Mesenteric fat pad (tissue), 1 donor: ENCODE measurements around the gene TP53AIP1. TPM values are rescaled to one million over a fixed set of nuclear protein-coding genes. Genes with fewer than 3 reads are reported as not detected.

Experiments
- DNase-seq: peaks from one replicate; pipeline ENCODE4 v3.0.0-alpha.2; 2020; ENCODE audit warnings: low spot score
- total RNA-seq: library from RNA; stranded (reverse); fragmentation: NEBNext Ultra II Directional; extraction: Animal tissue kit (Norgen Biotek cat#: 25700); gene quantifications from one replicate; pipeline ENCODE4 v1.2.1, GENCODE V29; 2021
- donor health status: DM: yes; HTN: yes; CAD: no.

TP53AIP1 gene
- total RNA-seq, 1 donor from 2014 or later = 0.10 TPM

DNA sequence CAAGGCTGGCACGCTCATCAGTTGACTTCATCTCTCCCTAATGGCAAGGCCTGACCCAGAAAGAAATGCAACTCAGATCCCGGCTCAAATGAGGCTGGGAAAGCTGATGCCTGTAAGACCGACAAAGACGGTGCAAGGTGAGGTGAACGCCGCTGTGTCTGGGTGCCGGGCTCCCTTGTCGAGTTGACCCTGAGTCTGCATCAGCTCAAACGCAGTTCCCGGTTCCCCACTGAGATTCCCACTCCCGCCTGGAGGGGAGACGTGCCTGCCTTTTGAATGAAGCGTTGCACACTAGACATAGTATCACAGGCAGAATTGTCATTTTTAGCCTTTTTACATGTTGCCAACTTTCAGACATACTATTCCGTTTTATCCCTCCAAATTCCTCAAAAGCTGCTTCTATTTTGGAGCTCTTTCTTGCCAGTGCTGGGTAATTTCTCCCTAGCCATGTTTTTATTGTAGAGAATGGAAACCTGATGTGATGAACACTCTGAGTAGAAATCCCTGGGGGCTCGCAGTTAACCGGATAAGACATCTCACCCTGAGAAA, 831 bp upstream of the TP53AIP1 start:
- DNase-seq = no peak

GRCh38 chr11:128942272-128942612, 429 bp downstream of the TP53AIP1 start:
- DNase-seq = no peak

- DNase-seq = no peak
Observed at GRCh38 chr11:128941573-128942271, 949 bp downstream of the TP53AIP1 start.

- no peak for DNase-seq
Observed at GRCh38 chr11:128941110-128941509, 1.6 kb downstream of the TP53AIP1 start.

GRCh38 chr11:128940603-128941002, 2.1 kb downstream of the TP53AIP1 start:
- no peak for DNase-seq

DNA sequence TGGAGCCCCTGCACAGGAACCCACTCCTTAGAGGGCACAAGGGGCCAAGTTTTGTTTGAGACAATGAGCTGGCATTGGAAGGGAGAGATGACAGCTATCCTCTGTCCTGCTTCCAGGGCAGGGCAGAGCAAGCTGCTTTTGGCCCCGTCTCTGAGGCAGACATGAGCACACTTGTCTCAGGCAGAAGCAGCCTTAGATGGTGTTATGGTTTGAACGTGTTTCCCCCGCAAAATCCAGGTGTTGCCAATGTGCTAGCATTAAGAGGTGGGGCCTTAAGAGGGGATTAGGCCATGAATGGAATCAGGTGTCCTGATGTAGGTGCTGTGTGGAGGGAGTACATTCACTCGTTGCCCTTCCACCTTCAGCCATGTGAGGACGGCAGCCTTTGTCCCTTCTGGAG, 2.5 kb downstream of the TP53AIP1 start:
- no peak for DNase-seq

DNA sequence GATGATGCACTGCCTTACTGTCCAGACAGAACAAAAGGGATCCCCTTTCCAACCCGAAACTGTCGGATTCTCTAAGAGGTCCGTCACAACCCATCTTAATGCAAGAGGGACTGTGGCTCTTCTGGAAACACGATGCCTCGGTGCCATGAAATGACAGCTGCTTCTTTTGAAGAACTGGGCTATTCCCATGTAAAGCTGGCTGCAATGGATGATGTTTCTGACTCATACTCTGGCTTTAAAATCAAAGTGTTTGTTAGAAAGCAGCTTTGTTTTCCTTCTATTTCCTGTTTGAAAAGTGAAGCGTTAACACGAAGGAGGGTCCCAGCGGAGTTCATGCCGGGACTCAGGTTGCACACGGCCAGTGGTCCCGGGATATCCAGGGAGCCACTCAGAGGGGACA, 3.1 kb downstream of the TP53AIP1 start:
- no peak for DNase-seq

DNA sequence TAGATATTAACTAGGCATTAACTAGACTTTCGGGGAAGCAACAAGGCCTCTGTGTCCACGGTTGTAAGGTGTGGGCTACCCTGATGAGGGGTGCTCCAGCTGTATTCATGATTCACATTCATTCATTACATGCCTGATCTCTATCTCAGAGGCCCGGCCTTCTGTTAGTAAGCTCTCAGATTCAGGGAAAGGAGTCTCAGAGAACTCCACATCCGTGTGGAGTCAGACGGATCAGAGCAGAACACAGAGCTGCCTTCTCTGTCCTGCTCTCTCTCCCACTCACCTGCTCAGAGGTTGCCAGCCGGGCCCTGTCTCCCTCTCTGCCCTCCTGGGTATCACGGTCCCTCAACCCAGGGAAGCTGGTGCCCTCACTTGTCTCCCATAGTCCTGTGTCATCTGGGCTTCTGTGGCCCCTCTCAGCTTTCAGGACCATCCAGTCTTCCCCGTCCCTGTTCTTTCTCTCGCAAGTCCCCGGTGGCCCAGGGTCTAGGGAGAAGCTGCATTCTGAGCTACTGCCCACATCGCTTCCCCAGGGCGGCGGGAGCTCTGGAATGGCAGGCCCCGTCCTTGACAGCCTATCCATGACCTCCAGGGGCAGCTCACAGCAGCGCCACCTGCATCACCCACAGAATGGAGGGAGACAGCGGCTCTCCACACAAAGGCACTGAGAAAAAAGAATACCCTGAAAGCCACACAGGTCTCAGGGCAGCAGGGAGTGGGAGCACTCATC, 4.3 kb downstream of the TP53AIP1 start:
- no peak for DNase-seq

GRCh38 chr11:128937480-128937879, 5.2 kb downstream of the TP53AIP1 start:
- DNase-seq = no peak

GRCh38 chr11:128936606-128937251, 5.9 kb downstream of the TP53AIP1 start:
- DNase-seq = no peak

GRCh38 chr11:128934926-128935325, 7.7 kb downstream of the TP53AIP1 start:
- DNase-seq = no peak

GRCh38 chr11:128934351-128934750, 8.3 kb downstream of the TP53AIP1 start:
- DNase-seq = no peak

DNA sequence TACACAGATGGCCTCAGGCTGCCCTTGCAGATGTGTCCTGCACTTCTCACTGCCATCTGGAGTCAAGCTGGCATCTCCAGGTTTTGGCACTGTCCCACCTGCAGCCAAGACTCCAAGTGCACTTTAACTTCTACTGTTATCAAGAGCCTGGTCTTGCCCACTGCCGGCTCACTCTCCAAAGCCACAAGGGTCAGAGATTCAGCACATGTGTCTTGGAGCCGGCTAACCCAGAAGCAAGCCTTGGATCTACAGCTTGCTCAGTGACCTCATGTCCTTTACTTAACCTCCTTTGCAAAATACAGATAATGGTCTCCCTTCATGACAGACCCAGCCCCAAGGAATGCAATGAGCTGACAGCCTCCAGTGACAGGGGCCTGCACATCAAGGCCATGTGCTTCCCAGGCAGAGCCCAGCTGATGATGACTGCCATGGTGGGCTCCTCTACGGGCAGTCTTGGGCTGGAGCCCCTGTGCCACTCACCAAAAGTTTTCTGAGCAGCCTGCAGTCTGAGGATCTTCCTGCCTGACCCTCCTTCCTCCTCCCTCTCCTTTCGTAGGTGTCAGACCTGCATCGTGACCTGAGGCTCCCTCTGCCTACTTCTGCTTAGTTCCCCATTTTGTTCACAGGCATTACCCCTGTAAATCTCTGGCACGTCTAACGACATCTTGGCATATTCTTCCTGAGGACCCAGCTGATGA, 9.0 kb downstream of the TP53AIP1 start:
- no peak for DNase-seq

GRCh38 chr11:128931668-128932067, 11.0 kb downstream of the TP53AIP1 start:
- DNase-seq = no peak

GRCh38 chr11:128931066-128931465, 11.6 kb downstream of the TP53AIP1 start:
- DNase-seq = no peak

DNA sequence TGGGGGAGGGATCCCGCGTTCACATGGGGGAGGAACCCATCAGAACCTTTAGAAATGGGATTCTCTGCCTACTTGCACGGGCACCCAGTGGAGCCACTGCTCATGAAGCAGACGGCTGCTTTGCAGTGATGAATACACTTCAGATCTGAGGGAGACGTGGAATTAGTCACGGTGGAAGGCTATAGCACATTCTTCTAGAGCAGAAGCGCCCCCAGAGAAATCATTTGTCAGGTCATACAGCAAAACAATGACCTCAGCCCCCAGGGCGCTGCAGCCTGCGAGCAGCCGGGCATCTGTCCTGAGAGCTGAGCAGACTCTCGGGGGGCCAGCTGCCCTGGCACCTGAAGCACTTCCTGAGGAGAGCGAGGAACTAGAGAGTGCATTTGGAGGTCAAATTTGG, 12.7 kb downstream of the TP53AIP1 start:
- no peak for DNase-seq

DNA sequence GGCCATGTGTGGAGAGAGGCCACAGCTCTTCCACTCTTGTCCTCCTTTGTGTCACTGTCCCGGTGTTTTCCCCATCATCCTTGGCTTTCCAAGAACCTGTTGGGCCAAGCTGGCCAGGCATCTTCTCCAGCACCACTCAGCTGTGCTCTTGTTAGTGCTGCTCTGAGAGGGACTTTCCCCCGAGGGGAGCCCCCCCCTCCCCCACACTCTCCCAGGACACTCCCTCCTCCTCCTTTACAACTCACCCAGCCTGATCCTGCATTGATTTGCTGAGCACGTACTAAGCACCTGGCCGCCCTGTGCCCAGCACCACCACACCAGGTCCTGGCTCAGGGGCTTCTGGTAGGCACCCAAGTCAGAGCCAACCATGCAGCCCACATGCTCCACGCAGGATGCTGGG, 13.2 kb downstream of the TP53AIP1 start:
- DNase-seq = no peak

GRCh38 chr11:128928400-128928799, 14.3 kb downstream of the TP53AIP1 start:
- no peak for DNase-seq

GRCh38 chr11:128927683-128928336, 14.9 kb downstream of the TP53AIP1 start:
- DNase-seq = no peak

DNA sequence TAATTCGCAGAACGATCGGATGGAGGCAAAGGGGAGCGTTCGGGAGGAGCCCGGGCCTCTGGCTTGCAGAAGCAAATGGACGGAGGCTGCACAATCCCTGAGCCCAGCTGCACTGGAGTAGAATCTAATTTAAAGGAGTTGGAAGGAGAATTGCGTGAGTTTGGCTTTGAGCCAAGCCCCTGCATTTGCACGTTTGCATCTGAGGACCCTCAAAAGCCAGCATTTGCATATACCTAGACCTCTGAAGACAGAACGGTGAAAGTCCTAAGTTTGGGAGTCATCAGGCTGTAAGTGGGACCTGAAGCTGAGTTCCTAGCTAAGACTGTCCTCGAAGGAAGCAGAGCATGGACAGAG, 15.6 kb downstream of the TP53AIP1 start:
- DNase-seq = no peak

DNA sequence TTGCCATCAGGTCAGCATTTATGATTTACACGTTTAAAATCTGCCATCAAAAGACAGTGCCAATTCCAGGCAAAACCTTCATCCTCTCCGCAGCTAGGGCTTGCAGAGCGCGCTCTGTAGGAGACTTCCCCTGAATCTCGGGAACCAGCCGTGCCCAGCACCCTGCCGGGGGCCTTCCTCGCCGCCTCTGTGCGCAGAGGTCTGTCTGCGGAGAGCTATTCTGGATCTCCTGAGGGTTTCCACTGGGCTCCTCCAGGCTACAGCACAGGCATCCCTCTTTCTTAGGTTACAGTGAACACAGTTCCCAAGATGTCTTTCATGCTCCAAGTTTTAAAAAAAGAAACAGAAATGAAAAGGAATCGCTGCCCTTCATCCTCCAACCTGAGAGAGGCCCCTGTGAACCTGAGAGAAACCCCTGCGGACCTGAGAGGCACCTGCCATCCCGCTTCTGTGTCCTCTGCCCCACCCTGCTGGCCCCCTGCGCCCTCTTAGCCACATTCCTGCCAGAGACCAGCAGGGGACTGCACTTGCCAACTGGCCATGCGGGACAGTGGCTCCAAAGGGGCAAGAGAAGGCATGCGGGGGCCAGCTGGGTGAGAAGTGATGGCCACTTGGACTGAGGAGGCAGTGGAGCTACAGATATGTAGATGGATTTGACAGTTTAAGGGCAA, 16.1 kb downstream of the TP53AIP1 start:
- DNase-seq = no peak
